ENCODE results near the gene ABCA9.
"Not testable (repeated sequence)": the region's sequence is repeated elsewhere in the genome, so short reads cannot be mapped to it uniquely, and the experiment has no call there.

The ABCA9 gene

GRCh38 chr17:68961214-68961882 lies 99.4 kb downstream of the ABCA9 start:
- TF ChIP-seq REPIN1 (tag by site-specific recombination; IDR thresholded peaks at IDR 0.05; ENCODE audit: low read depth) (no peak), GLIS2 (tag by site-specific recombination; IDR thresholded peaks at IDR 0.05) (no peak), ZNF626 (tag by site-specific recombination; IDR thresholded peaks at IDR 0.05) (no peak), ZBTB20 (tag by site-specific recombination; IDR thresholded peaks at IDR 0.05) (no peak), ZNF521 (tag by site-specific recombination; IDR thresholded peaks at IDR 0.05) (no peak), ZNF544 (tag by site-specific recombination; IDR thresholded peaks at IDR 0.05) (no peak), ZNF776 (tag by site-specific recombination; IDR thresholded peaks at IDR 0.05; ENCODE audit: borderline replicate concordance) (no peak), ZNF114 (tag by site-specific recombination; IDR thresholded peaks at IDR 0.05) (no peak), ZNF561 (tag by site-specific recombination; IDR thresholded peaks at IDR 0.05; ENCODE audit: borderline replicate concordance) (no peak), RBAK (tag by site-specific recombination; IDR thresholded peaks at IDR 0.05) (no peak), REST (tag by site-specific recombination; IDR thresholded peaks at IDR 0.05) (no peak), ZNF311 (tag by site-specific recombination; IDR thresholded peaks at IDR 0.05; ENCODE audit: borderline replicate concordance) (no peak)
- CTCF ChIA-PET, result interaction anchor here (0.6 kb wide), 1 partner anchor 347 kb away, joined by 3 read pairs; no protein-coding TSS in a partner anchor
- no peaks in the 10 kb centered on the region for H3K36me3 ChIP-seq (ENCODE audit: control insufficient read depth in 2 of 2, insufficient read depth in 1 of 2, low read length in 2 of 2)
- no peaks in the 10 kb centered on the region for H3K9me3 ChIP-seq (ENCODE audit: control insufficient read depth, insufficient read depth, low read depth, low read length)
- H3K4me3 ChIP-seq (ENCODE audit: low read depth, low read length), result no peak overlapping the region
- H3K27ac ChIP-seq (ENCODE audit: extremely low read depth, low read depth, low read length), result no peak overlapping the region
- POLR2A ChIA-PET, result no interaction called here
- H3K4me1 ChIP-seq (ENCODE audit: control insufficient read depth, insufficient read depth, low read length), result no peaks in the 10 kb centered on the region

- POLR2A ChIA-PET; H3K36me3 ChIP-seq (ENCODE audit: control insufficient read depth in 2 of 2, insufficient read depth in 1 of 2, low read length in 2 of 2); H3K4me1 ChIP-seq (ENCODE audit: control insufficient read depth, insufficient read depth, low read length); CTCF ChIA-PET; H3K9me3 ChIP-seq (ENCODE audit: control insufficient read depth, insufficient read depth, low read depth, low read length); H3K27ac ChIP-seq (ENCODE audit: extremely low read depth, low read depth, low read length); H3K4me3 ChIP-seq (ENCODE audit: low read depth, low read length): not testable (repeated sequence)
Measured at GRCh38 chr17:68959117-68959516, 101.6 kb downstream of the ABCA9 start.

- TF ChIP-seq ZNF585B (tag by site-specific recombination; IDR thresholded peaks at IDR 0.05), result no peak
- TF ChIP-seq HOXA7 (CRISPR knock-in tag; IDR thresholded peaks at IDR 0.05; ENCODE audit: borderline replicate concordance), result no peak
- no peak for TF ChIP-seq ZNF433 (tag by site-specific recombination; IDR thresholded peaks at IDR 0.05; ENCODE audit: low read depth)
- TF ChIP-seq ZFP3 (tag by site-specific recombination; IDR thresholded peaks at IDR 0.05; ENCODE audit: low read depth), result no peak
- TF ChIP-seq KLF1 (tag by site-specific recombination; IDR thresholded peaks at IDR 0.05), result no peak
- no peak for TF ChIP-seq PBX3 (CRISPR knock-in tag; IDR thresholded peaks at IDR 0.05)
- no peak for TF ChIP-seq ZNF362 (tag by site-specific recombination; IDR thresholded peaks at IDR 0.05)
- no peak overlapping the region for H3K4me3 ChIP-seq (ENCODE audit: low read depth, low read length)
- no peaks in the 10 kb centered on the region for H3K9me3 ChIP-seq (ENCODE audit: control insufficient read depth, insufficient read depth, low read depth, low read length)
- no peak overlapping the region for H3K27ac ChIP-seq (ENCODE audit: extremely low read depth, low read depth, low read length)
- no peaks in the 10 kb centered on the region for H3K36me3 ChIP-seq (ENCODE audit: control insufficient read depth in 2 of 2, insufficient read depth in 1 of 2, low read length in 2 of 2)
- ChIA-PET POLR2A (no interaction called here), CTCF (no interaction called here)
- no peaks in the 10 kb centered on the region for H3K4me1 ChIP-seq (ENCODE audit: control insufficient read depth, insufficient read depth, low read length)
Measured at GRCh38 chr17:68957944-68958343, 102.8 kb downstream of the ABCA9 start.
